ENCODE data around the gene DSCAM.

The DSCAM gene

GRCh38 chr21:40242586-40243265 is 604.2 kb downstream of the DSCAM start:
- no peak for DNase-seq (ENCODE audit: low read depth)
- TF ChIP-seq CTCF (IDR thresholded peaks at IDR 0.05; ENCODE audit: low read length, missing control alignments) = no peak
- no peak overlapping the region for H3K4me3 ChIP-seq (replicated peaks; ENCODE audit: low read depth, low read length)

- no peak overlapping the region for H3K4me3 ChIP-seq (replicated peaks; ENCODE audit: low read depth, low read length)
- no peak for DNase-seq (ENCODE audit: low read depth)
- no peak for TF ChIP-seq CTCF (IDR thresholded peaks at IDR 0.05; ENCODE audit: low read length, missing control alignments)
Measured at GRCh38 chr21:40235528-40235927, 611.4 kb downstream of the DSCAM start.

- H3K4me3 ChIP-seq (replicated peaks; ENCODE audit: low read depth, low read length) = no peak overlapping the region
- TF ChIP-seq CTCF (IDR thresholded peaks at IDR 0.05; ENCODE audit: low read length, missing control alignments) = no peak
- no peak for DNase-seq (ENCODE audit: low read depth)
Measured at GRCh38 chr21:40231979-40232378, 615.0 kb downstream of the DSCAM start.

GRCh38 chr21:40227096-40227495 is 619.9 kb downstream of the DSCAM start:
- no peak for TF ChIP-seq CTCF (IDR thresholded peaks at IDR 0.05; ENCODE audit: low read length, missing control alignments)
- H3K4me3 ChIP-seq (replicated peaks; ENCODE audit: low read depth, low read length) = no peak overlapping the region
- DNase-seq (ENCODE audit: low read depth) = no peak

GRCh38 chr21:40215941-40216340 is 631.0 kb downstream of the DSCAM start:
- no peak for DNase-seq (ENCODE audit: low read depth)
- H3K4me3 ChIP-seq (replicated peaks; ENCODE audit: low read depth, low read length) = no peak overlapping the region
- TF ChIP-seq CTCF (IDR thresholded peaks at IDR 0.05; ENCODE audit: low read length, missing control alignments) = no peak

GRCh38 chr21:40210251-40210650 is 636.7 kb downstream of the DSCAM start:
- no peak for TF ChIP-seq CTCF (IDR thresholded peaks at IDR 0.05; ENCODE audit: low read length, missing control alignments)

GRCh38 chr21:40208948-40209345 is 638.0 kb downstream of the DSCAM start:
- TF ChIP-seq CTCF (IDR thresholded peaks at IDR 0.05; ENCODE audit: low read length, missing control alignments) = no peak
- no peak for DNase-seq (ENCODE audit: low read depth)
- H3K4me3 ChIP-seq (replicated peaks; ENCODE audit: low read depth, low read length) = no peak overlapping the region

More at GRCh38 chr21:40210251-40210650, 636.7 kb downstream of the DSCAM start:
- H3K4me3 ChIP-seq (replicated peaks; ENCODE audit: low read depth, low read length) = no peak overlapping the region
- no peak for DNase-seq (ENCODE audit: low read depth)
